IMR-90 (cell line): Measurements from ENCODE around the gene SOBP. TPM values are rescaled to one million over a fixed set of nuclear protein-coding genes. Genes with fewer than 3 reads are reported as not detected.

Source experiments
- ATAC-seq: fragments of 200-7000 bp; cut with Tn5 transposase; 2 replicates; pipeline ENCODE4 v1.9.1; 2020; ENCODE audit warnings: low read depth, mild to moderate bottlenecking, moderate library complexity
- BruUV-seq: library from RNA; stranded (reverse); fragments of 400-500 nt; replicated peaks from 2 replicates; lab custom pipeline; 2021; lab: Mats Ljungman, UMichigan
- CTCF ChIA-PET: fragments of 300-600 bp; formaldehyde crosslinking; extraction: SDS; loops from one replicate; lab custom pipeline; 2021; ENCODE audit warnings: antibody characterized with exemption; lab: Yijun Ruan, JAX
- POLR2A ChIA-PET: fragments of 300-600 bp; sonication (Branson Sonifier 250); formaldehyde crosslinking; loops from one replicate; lab custom pipeline; 2022; ENCODE audit warnings: antibody characterized with exemption; ENCODE audit not compliant: unreplicated experiment; lab: Charles Lee
- DNase-seq: peaks from one replicate; pipeline ENCODE4 v3.0.0; 2013
- H2AFZ ChIP-seq: replicated peaks from 2 replicates; pipeline ENCODE3; 2013; ENCODE audit warnings: low read length, mild to moderate bottlenecking; ENCODE audit not compliant: poor library complexity
- H2AK5ac ChIP-seq: 2 replicates; pipeline ENCODE4 v1.6.1; 2013; ENCODE audit warnings: low read depth, low read length, inconsistent platforms
- H2AK9ac ChIP-seq: replicated peaks from 2 replicates; pipeline ENCODE3; 2013; ENCODE audit warnings: mild to moderate bottlenecking, low read depth, low read length, moderate library complexity; ENCODE audit not compliant: poor library complexity
- H2BK120ac ChIP-seq: 2 replicates; pipeline ENCODE4 v1.6.1; 2013; ENCODE audit warnings: low read depth, low read length, inconsistent platforms
- H2BK15ac ChIP-seq: 3 replicates; pipeline ENCODE4 v1.6.1; 2013; ENCODE audit warnings: low read depth, low read length, inconsistent platforms
- H2BK20ac ChIP-seq: 2 replicates; pipeline ENCODE4 v1.6.1; 2013; ENCODE audit warnings: low read depth, mild to moderate bottlenecking, inconsistent platforms, low read length, moderate library complexity
- H2BK5ac ChIP-seq: 2 replicates; pipeline ENCODE4 v1.6.1; 2013; ENCODE audit warnings: mild to moderate bottlenecking, low read depth, low read length, inconsistent platforms; ENCODE audit not compliant: poor library complexity, severe bottlenecking
- H3K14ac ChIP-seq: replicated peaks from 2 replicates; pipeline ENCODE4 v1.6.1; 2013; ENCODE audit warnings: low read depth, low read length, inconsistent platforms
- H3K18ac ChIP-seq: 2 replicates; pipeline ENCODE4 v1.6.1; 2013; ENCODE audit warnings: low read depth, low read length, control low read depth
- H3K23ac ChIP-seq: 2 replicates; pipeline ENCODE4 v1.6.1; 2013; ENCODE audit warnings: low read depth, low read length, inconsistent platforms
- H3K27ac ChIP-seq: 2 replicates; pipeline ENCODE4 v1.5.1; 2013; ENCODE audit warnings: mild to moderate bottlenecking, control low read depth, low read length; ENCODE audit not compliant: insufficient read depth
- H3K27me3 ChIP-seq: 2 replicates; pipeline ENCODE4 v1.6.1; 2013; ENCODE audit warnings: low read length; ENCODE audit not compliant: control insufficient read depth, insufficient read depth
- H3K36me3 ChIP-seq: 2 replicates; pipeline ENCODE4 v1.6.1; 2013; ENCODE audit warnings: low read length, mixed read lengths; ENCODE audit not compliant: control insufficient read depth, insufficient read depth
- H3K4ac ChIP-seq: 2 replicates; pipeline ENCODE4 v1.6.1; 2013; ENCODE audit warnings: low read depth, low read length, inconsistent platforms
- H3K4me1 ChIP-seq: 2 replicates; pipeline ENCODE4 v1.6.1; 2013; ENCODE audit warnings: low read length, mixed read lengths; ENCODE audit not compliant: control insufficient read depth, insufficient read depth
- H3K4me2 ChIP-seq: 2 replicates; pipeline ENCODE4 v1.6.1; 2013; ENCODE audit warnings: low read depth, mild to moderate bottlenecking, control low read depth, low read length, moderate library complexity
- H3K4me3 ChIP-seq: 2 replicates; pipeline ENCODE4 v1.5.1; 2013; ENCODE audit warnings: low read depth, mild to moderate bottlenecking, control low read depth, low read length, moderate library complexity; ENCODE audit not compliant: insufficient read depth
- H3K56ac ChIP-seq: 2 replicates; pipeline ENCODE4 v1.6.1; 2013; ENCODE audit warnings: low read length, inconsistent platforms; ENCODE audit not compliant: insufficient read depth; ENCODE audit errors: extremely low read depth
- H3K79me1 ChIP-seq, 2 experiments: 2 replicates each; pipeline ENCODE4 v1.6.1; 2013; ENCODE audit warnings: low read length in 2 of 2, inconsistent platforms in 1 of 2, low read depth in 1 of 2
- H3K9ac ChIP-seq: 2 replicates; pipeline ENCODE4 v1.6.1; 2013; ENCODE audit warnings: low read depth, low read length, control low read depth
- H3K9me1 ChIP-seq: 2 replicates; pipeline ENCODE4 v1.6.1; 2013; ENCODE audit warnings: low read length, inconsistent platforms; ENCODE audit not compliant: insufficient read depth
- H3K9me3 ChIP-seq: 2 replicates; pipeline ENCODE4 v1.6.1; 2013; ENCODE audit warnings: low read length; ENCODE audit not compliant: control insufficient read depth, insufficient read depth
- H4K20me1 ChIP-seq: 2 replicates; pipeline ENCODE4 v1.6.1; 2013; ENCODE audit warnings: low read length, inconsistent platforms; ENCODE audit not compliant: insufficient read depth
- H4K5ac ChIP-seq: 2 replicates; pipeline ENCODE4 v1.6.1; 2013; ENCODE audit warnings: mild to moderate bottlenecking, low read depth, low read length, control low read depth
- H4K8ac ChIP-seq, 2 experiments: 2 replicates each; pipeline ENCODE4 v1.6.1; 2013; ENCODE audit warnings: low read depth in 2 of 2, low read length in 2 of 2, control low read depth in 1 of 2, inconsistent platforms in 1 of 2
- H4K91ac ChIP-seq: 2 replicates; pipeline ENCODE4 v1.6.1; 2013; ENCODE audit warnings: low read depth, low read length, inconsistent platforms; ENCODE audit not compliant: insufficient read depth
- CEBPB ChIP-seq: IDR thresholded peaks from 2 replicates; pipeline ENCODE4 v1.6.1; 2012; ENCODE audit warnings: low read depth, low read length, improper control_type of control experiment
- FOS ChIP-seq: fragments of 150-350 bp; IDR thresholded peaks from 2 replicates; pipeline ENCODE4 v1.6.1; 2016; ENCODE audit warnings: low read depth, low read length
- MAFK ChIP-seq: IDR thresholded peaks from 2 replicates; pipeline ENCODE4 v1.6.1; 2012; ENCODE audit warnings: low read depth, low read length, improper control_type of control experiment
- POLR2A ChIP-seq: IDR thresholded peaks from 2 replicates; pipeline ENCODE4 v1.6.1; 2012; ENCODE audit warnings: mild to moderate bottlenecking, low read depth, low read length
- RCOR1 ChIP-seq: IDR thresholded peaks from 2 replicates; pipeline ENCODE4 v1.6.1; 2012; ENCODE audit warnings: mild to moderate bottlenecking, low read length, improper control_type of control experiment; ENCODE audit not compliant: insufficient replicate concordance
- RFX5 ChIP-seq: IDR thresholded peaks from 2 replicates; pipeline ENCODE4 v1.8.0; 2012; ENCODE audit warnings: low read depth, mild to moderate bottlenecking, low read length, moderate library complexity
- SMC3 ChIP-seq: fragments of 150-350 bp; IDR thresholded peaks from 2 replicates; pipeline ENCODE4 v1.6.1; 2016; ENCODE audit warnings: low read depth, mild to moderate bottlenecking, antibody characterized with exemption, low read length, moderate library complexity
- WGBS, 2 experiments: methylation state at CpG; one replicate each; pipeline versions ENCODE4 v1.1.5 to v1.1.7; 2013; ENCODE audit warnings: missing lambda C conversion rate in 2 of 2; ENCODE audit not compliant: insufficient read length in 1 of 2; ENCODE audit errors: extremely low coverage in 2 of 2; 5-methylcytosine and 5-hydroxymethylcytosine counted together
- dilution Hi-C: fragments of 300-500 bp; cut with HindIII; formaldehyde crosslinking; loops from one replicate; pipeline ENCODE4 v1.14.3; 2018; ENCODE audit warnings: low sequenced_read_pairs; ENCODE audit not compliant: unreplicated experiment
- in situ Hi-C: fragments of 300-500 bp; cut with MboI; formaldehyde crosslinking; loops from 3 replicates; pipeline ENCODE4 v1.14.3; 2019; ENCODE audit warnings: low sequenced_read_pairs, inconsistent platforms, mixed read lengths
- intact Hi-C: fragments of 100-400 bp; cut with micrococcal nuclease; formaldehyde crosslinking; loops from 2 replicates; pipeline ENCODE4 v1.10.0; 2022
- polyA plus RNA-seq, 3 experiments: library from polyadenylated mRNA; depleted of rRNA; stranded (reverse); fragments of >200 nt; gene quantifications; 2 replicates each; pipeline ENCODE4 v1.2.3, GENCODE V29; 2012; ENCODE audit warnings: low replicate concordance in 1 of 3
- total RNA-seq: library from RNA; depleted of rRNA; stranded (reverse); fragments of >200 nt; gene quantifications from 2 replicates; pipeline ENCODE4 v1.2.3, GENCODE V29; 2012
- TF ChIP-seq, protein P1 (sequence below): fragments of 150-350 bp; IDR thresholded peaks from 2 replicates; pipeline ENCODE4 v1.6.1; 2016; ENCODE audit warnings: low read depth, mild to moderate bottlenecking, low read length, moderate library complexity, borderline replicate concordance
- TF ChIP-seq, protein P2 (sequence below): fragments of 150-350 bp; IDR thresholded peaks from 2 replicates; pipeline ENCODE4 v1.6.1; 2017; ENCODE audit warnings: mild to moderate bottlenecking, antibody characterized with exemption, low read length, low read depth

Gene SOBP
- total and polyA plus RNA-seq, 2 of the 4 experiments (the other 2 are of a cell fraction), result 0.60 to 0.72 TPM

DNA sequence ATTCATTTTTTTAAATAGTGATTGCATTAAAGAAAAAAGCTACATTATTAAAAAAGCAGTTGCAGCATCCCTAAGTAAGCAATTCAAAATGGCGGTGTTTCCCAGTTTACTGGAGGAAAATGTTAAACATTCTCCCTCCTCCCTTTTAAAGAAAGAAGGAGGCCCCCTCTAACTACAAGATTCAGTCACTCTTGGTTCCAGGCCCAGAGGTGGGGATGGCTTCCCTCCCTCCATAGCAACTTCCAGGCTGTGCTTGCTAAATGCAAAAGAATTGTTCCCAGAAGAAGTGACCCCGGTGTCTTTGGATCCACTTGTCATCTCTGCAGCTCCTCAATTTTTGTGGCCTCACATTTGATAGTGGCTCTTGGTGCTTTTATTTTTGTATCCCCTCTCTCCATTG lies 165.9 kb downstream of the SOBP start:
- Histone ChIP-seq H3K27ac (peak overlapping the region; percentile 71; the same call in 1 of the 2 replicates), H3K79me1 (peaks cover 0 to 2% of the 10 kb centered on the region in 2 experiments; a peak in 1 of 4 replicates), H2AK9ac (no peak overlapping the region), H2AK5ac (no peak overlapping the region), H2AFZ (no peak overlapping the region), H3K56ac (no peak overlapping the region), H2BK5ac (no peak overlapping the region), H3K14ac (no peak overlapping the region), H4K20me1 (peaks cover 6% of the 10 kb centered on the region; the same call in 1 of the 2 replicates), H2BK20ac (peak overlapping the region; percentile 60; the same call in 1 of the 2 replicates), H3K4ac (no peak overlapping the region), H3K4me1 (peaks cover 25% of the 10 kb centered on the region), H3K4me3 (no peak overlapping the region), H3K4me2 (peak overlapping the region; percentile 46; the same call in 1 of the 2 replicates), H2BK120ac (peak overlapping the region; percentile 29; the same call in 1 of the 2 replicates), H2BK15ac (no peak overlapping the region), H3K18ac (peak overlapping the region; percentile 51; the same call in 1 of the 2 replicates), H4K8ac (no peak overlapping the region), H4K91ac (peak overlapping the region; percentile 27; the same call in 1 of the 2 replicates), H3K23ac (peak overlapping the region; percentile 59; the same call in 1 of the 2 replicates), H3K9me1 (peaks cover 9% of the 10 kb centered on the region), H4K5ac (no peak overlapping the region; the same call in 1 of the 2 replicates), H3K9ac (no peak overlapping the region), H3K27me3 (no peaks in the 10 kb centered on the region), H3K9me3 (peaks cover 2% of the 10 kb centered on the region), H3K36me3 (no peaks in the 10 kb centered on the region)
- intact Hi-C loops, result loop anchor here (1.0 to 5.0 kb wide), 3 partner anchors 10 to 627 kb away; partner anchors contain the start of gene MTRES1
- TF ChIP-seq RCOR1 (no peak), FOS (no peak), RFX5 (no peak), MAFK (no peak), CEBPB (no peak), POLR2A (no peak), SMC3 (no peak)
- TF ChIP-seq, protein P1, sequence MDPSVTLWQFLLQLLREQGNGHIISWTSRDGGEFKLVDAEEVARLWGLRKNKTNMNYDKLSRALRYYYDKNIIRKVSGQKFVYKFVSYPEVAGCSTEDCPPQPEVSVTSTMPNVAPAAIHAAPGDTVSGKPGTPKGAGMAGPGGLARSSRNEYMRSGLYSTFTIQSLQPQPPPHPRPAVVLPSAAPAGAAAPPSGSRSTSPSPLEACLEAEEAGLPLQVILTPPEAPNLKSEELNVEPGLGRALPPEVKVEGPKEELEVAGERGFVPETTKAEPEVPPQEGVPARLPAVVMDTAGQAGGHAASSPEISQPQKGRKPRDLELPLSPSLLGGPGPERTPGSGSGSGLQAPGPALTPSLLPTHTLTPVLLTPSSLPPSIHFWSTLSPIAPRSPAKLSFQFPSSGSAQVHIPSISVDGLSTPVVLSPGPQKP, result no peak
- TF ChIP-seq, protein P2, sequence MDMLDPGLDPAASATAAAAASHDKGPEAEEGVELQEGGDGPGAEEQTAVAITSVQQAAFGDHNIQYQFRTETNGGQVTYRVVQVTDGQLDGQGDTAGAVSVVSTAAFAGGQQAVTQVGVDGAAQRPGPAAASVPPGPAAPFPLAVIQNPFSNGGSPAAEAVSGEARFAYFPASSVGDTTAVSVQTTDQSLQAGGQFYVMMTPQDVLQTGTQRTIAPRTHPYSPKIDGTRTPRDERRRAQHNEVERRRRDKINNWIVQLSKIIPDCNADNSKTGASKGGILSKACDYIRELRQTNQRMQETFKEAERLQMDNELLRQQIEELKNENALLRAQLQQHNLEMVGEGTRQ, result no peak
- in situ Hi-C loops, result no loop called here
- no CpG with 5 or more reads among the region's 2 CpGs for WGBS, 2 experiments
- ATAC-seq (no peak), DNase-seq (no peak)
- POLR2A ChIA-PET, result no interaction called here
- BruUV-seq, result no TSS peak
- CTCF ChIA-PET, result interaction anchor here (0.7 to 1.6 kb wide), 3 partner anchors 158 to 366 kb away, joined by 3 to 4 read pairs (median 3); no protein-coding TSS in a partner anchor
- dilution Hi-C loops, result no loop called here
